SJSA1 (cell line): Measurements from ENCODE around the gene SIK2. TPM values are rescaled to one million over a fixed set of nuclear protein-coding genes. Genes with fewer than 3 reads are reported as not detected.

ENCODE experiments used
- DNase-seq, 2 experiments: peaks; one replicate each; pipeline ENCODE4 v3.0.0-alpha.2; 2015 to 2020; ENCODE audit warnings: low spot score in 2 of 2, low read depth in 1 of 2
- H3K27ac ChIP-seq: fragments of 250-450 bp; sonication (Bioruptor Pico); 2 replicates; pipeline ENCODE4 v1.5.1; 2020; ENCODE audit warnings: mild to moderate bottlenecking, moderate library complexity
- H3K27me3 ChIP-seq: fragments of 250-450 bp; sonication (Bioruptor Pico); replicated peaks from 2 replicates; pipeline ENCODE4 v1.5.1; 2020; ENCODE audit warnings: mild to moderate bottlenecking, moderate library complexity
- H3K36me3 ChIP-seq: fragments of 250-450 bp; sonication (Bioruptor Pico); 2 replicates; pipeline ENCODE4 v1.5.1; 2020; ENCODE audit warnings: mild to moderate bottlenecking
- H3K4me1 ChIP-seq: fragments of 250-450 bp; sonication (Bioruptor Pico); replicated peaks from 2 replicates; pipeline ENCODE4 v1.6.1; 2021; ENCODE audit warnings: mild to moderate bottlenecking
- H3K4me3 ChIP-seq: fragments of 250-450 bp; sonication (Bioruptor Pico); 2 replicates; pipeline ENCODE4 v1.5.1; 2020; ENCODE audit warnings: mild to moderate bottlenecking
- H3K9me3 ChIP-seq: fragments of 250-450 bp; sonication (Bioruptor Pico); replicated peaks from 2 replicates; pipeline ENCODE4 v1.5.1; 2020; ENCODE audit warnings: mild to moderate bottlenecking
- total RNA-seq: library from RNA; depleted of rRNA; stranded (reverse); fragments of >200 nt; shearing (Covaris generic); gene quantifications from 2 replicates; pipeline ENCODE4 v1.2.3, GENCODE V29; 2014

The SIK2 gene
- total RNA-seq, 1 experiment from 2014 or later: 9.6 TPM

GRCh38 chr11:111620518-111620917 is 18.3 kb downstream of the SIK2 start:
- no peak overlapping the region for H3K4me3 ChIP-seq
- DNase-seq: no peak
- no peak overlapping the region for H3K27ac ChIP-seq
- no peaks in the 10 kb centered on the region for H3K4me1 ChIP-seq
- H3K36me3 ChIP-seq: peaks cover 12% of the 10 kb centered on the region
- H3K27me3 ChIP-seq: no peaks in the 10 kb centered on the region
- no peaks in the 10 kb centered on the region for H3K9me3 ChIP-seq

GRCh38 chr11:111623527-111624030 is 21.3 kb downstream of the SIK2 start:
- Histone ChIP-seq H3K27ac (no peak overlapping the region), H3K27me3 (no peaks in the 10 kb centered on the region), H3K4me1 (no peaks in the 10 kb centered on the region), H3K36me3 (peaks cover 12% of the 10 kb centered on the region), H3K4me3 (no peak overlapping the region), H3K9me3 (no peaks in the 10 kb centered on the region)
- DNase-seq: no peak

- H3K4me1 ChIP-seq: no peaks in the 10 kb centered on the region
- H3K27me3 ChIP-seq: no peaks in the 10 kb centered on the region
- H3K9me3 ChIP-seq: no peaks in the 10 kb centered on the region
- DNase-seq: no peak
- H3K36me3 ChIP-seq: peaks cover 17% of the 10 kb centered on the region
- H3K27ac ChIP-seq: no peak overlapping the region
- no peak overlapping the region for H3K4me3 ChIP-seq
Observed at GRCh38 chr11:111624608-111625007, 22.4 kb downstream of the SIK2 start.

GRCh38 chr11:111627591-111627990 is 25.3 kb downstream of the SIK2 start:
- Histone ChIP-seq H3K4me1 (peaks cover 28% of the 10 kb centered on the region), H3K4me3 (no peak overlapping the region), H3K27me3 (no peaks in the 10 kb centered on the region), H3K27ac (no peak overlapping the region), H3K9me3 (no peaks in the 10 kb centered on the region), H3K36me3 (peaks cover 10% of the 10 kb centered on the region)
- DNase-seq: no peak

- no peak overlapping the region for H3K27ac ChIP-seq
- DNase-seq: no peak
- peaks cover 47% of the 10 kb centered on the region for H3K4me1 ChIP-seq
- no peaks in the 10 kb centered on the region for H3K27me3 ChIP-seq
- H3K9me3 ChIP-seq: no peaks in the 10 kb centered on the region
- H3K36me3 ChIP-seq: peaks cover 13% of the 10 kb centered on the region
- no peak overlapping the region for H3K4me3 ChIP-seq
Observed at GRCh38 chr11:111629499-111629898, 27.2 kb downstream of the SIK2 start.

GRCh38 chr11:111631024-111631665 is 28.9 kb downstream of the SIK2 start:
- Histone ChIP-seq H3K27ac (peak overlapping the region; percentile 67), H3K4me1 (peaks cover 59% of the 10 kb centered on the region), H3K36me3 (peaks cover 13% of the 10 kb centered on the region), H3K27me3 (no peaks in the 10 kb centered on the region), H3K9me3 (no peaks in the 10 kb centered on the region), H3K4me3 (no peak overlapping the region)
- no peak for DNase-seq

- peak overlapping the region; percentile 67 for H3K27ac ChIP-seq
- peaks cover 65% of the 10 kb centered on the region for H3K4me1 ChIP-seq
- peaks cover 13% of the 10 kb centered on the region for H3K36me3 ChIP-seq
- no peak overlapping the region for H3K4me3 ChIP-seq
- no peaks in the 10 kb centered on the region for H3K9me3 ChIP-seq
- no peaks in the 10 kb centered on the region for H3K27me3 ChIP-seq
- DNase-seq: peak; percentile 66 to 79
Observed at GRCh38 chr11:111631666-111632039, 29.4 kb downstream of the SIK2 start.

GRCh38 chr11:111632516-111633220 is 30.4 kb downstream of the SIK2 start:
- Histone ChIP-seq H3K9me3 (no peaks in the 10 kb centered on the region), H3K36me3 (peaks cover 13% of the 10 kb centered on the region), H3K27me3 (no peaks in the 10 kb centered on the region), H3K4me1 (peaks cover 67% of the 10 kb centered on the region), H3K4me3 (no peak overlapping the region), H3K27ac (peak overlapping the region; percentile 85)
- DNase-seq: no peak

- no peaks in the 10 kb centered on the region for H3K27me3 ChIP-seq
- no peak for DNase-seq
- H3K36me3 ChIP-seq: peaks cover 17% of the 10 kb centered on the region
- no peaks in the 10 kb centered on the region for H3K9me3 ChIP-seq
- no peak overlapping the region for H3K4me3 ChIP-seq
- peaks cover 67% of the 10 kb centered on the region for H3K4me1 ChIP-seq
- H3K27ac ChIP-seq: peak overlapping the region; percentile 85
Observed at GRCh38 chr11:111633248-111633647, 31.0 kb downstream of the SIK2 start.

- peak in 1 of 2 experiments; percentile 35 for DNase-seq
- H3K27ac ChIP-seq: peak overlapping the region; percentile 85
- no peaks in the 10 kb centered on the region for H3K27me3 ChIP-seq
- H3K4me3 ChIP-seq: no peak overlapping the region
- H3K9me3 ChIP-seq: no peaks in the 10 kb centered on the region
- peaks cover 67% of the 10 kb centered on the region for H3K4me1 ChIP-seq
- H3K36me3 ChIP-seq: peaks cover 15% of the 10 kb centered on the region
Observed at GRCh38 chr11:111633756-111634362, 31.6 kb downstream of the SIK2 start.

GRCh38 chr11:111634981-111635705 is 32.9 kb downstream of the SIK2 start:
- H3K27ac ChIP-seq: peak overlapping the region; percentile 85
- peaks cover 62% of the 10 kb centered on the region for H3K4me1 ChIP-seq
- H3K9me3 ChIP-seq: no peaks in the 10 kb centered on the region
- H3K27me3 ChIP-seq: no peaks in the 10 kb centered on the region
- peak; percentile 59 to 82 for DNase-seq
- peaks cover 7% of the 10 kb centered on the region for H3K36me3 ChIP-seq
- H3K4me3 ChIP-seq: 0 out of 2 replicates have a peak overlapping the region, but pooled peaks have one; percentile 9

- Histone ChIP-seq H3K27ac (peak overlapping the region; percentile 85), H3K36me3 (peaks cover 7% of the 10 kb centered on the region), H3K27me3 (no peaks in the 10 kb centered on the region), H3K4me1 (peaks cover 57% of the 10 kb centered on the region), H3K4me3 (0 out of 2 replicates have a peak overlapping the region, but pooled peaks have one; percentile 9), H3K9me3 (no peaks in the 10 kb centered on the region)
- peak in 1 of 2 experiments; percentile 44 for DNase-seq
Observed at GRCh38 chr11:111635706-111636045, 33.4 kb downstream of the SIK2 start.

- DNase-seq: no peak
- Histone ChIP-seq H3K4me1 (peaks cover 37% of the 10 kb centered on the region), H3K27me3 (no peaks in the 10 kb centered on the region), H3K36me3 (peaks cover 7% of the 10 kb centered on the region), H3K9me3 (no peaks in the 10 kb centered on the region), H3K27ac (no peak overlapping the region), H3K4me3 (no peak overlapping the region)
Observed at GRCh38 chr11:111637885-111638284, 35.6 kb downstream of the SIK2 start.
